ENCODE results near the gene KLHDC9. TPM values are rescaled to one million over a fixed set of nuclear protein-coding genes. Genes with fewer than 3 reads are reported as not detected.
"Not testable (repeated sequence)": the region's sequence is repeated elsewhere in the genome, so short reads cannot be mapped to it uniquely, and the experiment has no call there.

KLHDC9 gene
- total and polyA plus RNA-seq, 3 experiments from 2014 or later, result 0.42 to 0.49 TPM; not detected in 1

- H3K27ac ChIP-seq (ENCODE audit: low read depth, low read length), result no peak overlapping the region
- POLR2A ChIA-PET, result no interaction called here
- no peaks in the 10 kb centered on the region for H3K27me3 ChIP-seq (ENCODE audit: insufficient read depth, low read length, poor library complexity, severe bottlenecking)
- H3K4me1 ChIP-seq (ENCODE audit: insufficient read depth, low read length), result peaks cover 8% of the 10 kb centered on the region
- CTCF ChIA-PET, result interaction anchor here (0.7 to 6.2 kb wide), 4 partner anchors 17 to 103 kb away, joined by 3 to 94 read pairs (median 4); partner anchors contain the start of genes NIT1 and PFDN2
- peaks cover 7% of the 10 kb centered on the region for H3K36me3 ChIP-seq (ENCODE audit: insufficient read depth, low read length)
- Mint-ChIP-seq H3K36me3 (peaks cover 0 to 41% (median 10%) of the 10 kb centered on the region in 3 donors), H3K27me3 (peaks cover 0 to 19% of the 10 kb centered on the region in 2 donors), H3K4me1 (peaks cover 24 to 33% (median 30%) of the 10 kb centered on the region in 3 donors), H3K9me3 (peaks cover 0 to 4% (median 3%) of the 10 kb centered on the region in 5 donors), H3K4me3 (peak overlapping the region in 2 of 7 donors; percentile 32 to 74), H3K27ac (peak overlapping the region in 2 of 8 donors; percentile 39 to 97)
- no peaks in the 10 kb centered on the region for H3K9me3 ChIP-seq (ENCODE audit: low read length)
- DNase-seq, result no peak
- no peak overlapping the region for H3K4me3 ChIP-seq (ENCODE audit: low read length)
These were observed 2.4 kb downstream of the KLHDC9 start for GRCh38 chr1:161100556-161100955.

DNA sequence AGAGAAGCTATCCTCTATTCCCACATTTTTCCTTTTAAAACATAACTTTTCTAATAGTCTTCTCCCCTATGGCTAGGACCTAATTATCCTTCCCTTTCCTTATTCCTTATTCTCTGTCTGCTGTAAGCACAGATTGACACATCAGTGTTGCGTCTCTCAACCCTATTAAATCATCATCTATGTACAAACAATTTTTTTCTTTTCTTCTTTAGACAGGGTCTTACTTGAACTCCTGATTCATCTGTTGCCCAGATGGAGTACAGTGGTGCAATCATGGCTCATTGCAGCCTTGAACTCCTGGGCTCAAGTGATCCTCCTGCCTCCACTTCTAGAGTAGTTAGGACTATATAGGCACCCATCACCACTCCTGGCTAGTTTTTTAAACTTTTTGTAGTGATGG, 8.3 kb downstream of the KLHDC9 start:
- ChIA-PET CTCF (interaction anchor here (2.2 kb wide), 1 partner anchor 9 kb away, joined by 12 read pairs; the partner anchor contains the start of gene KLHDC9), POLR2A (no interaction called here)
- Mint-ChIP-seq H3K27me3 (no peaks in the 10 kb centered on the region), H3K4me1 (peaks cover 19 to 34% (median 31%) of the 10 kb centered on the region in 3 donors), H3K36me3 (peaks cover 0 to 39% (median 11%) of the 10 kb centered on the region in 3 donors), H3K9me3 (no peaks in the 10 kb centered on the region), H3K4me3 (no peak overlapping the region), H3K27ac (peak overlapping the region in 3 of 8 donors; percentile 69 to 93 (median 70))
- DNase-seq, result no peak
- no peaks in the 10 kb centered on the region for H3K9me3 ChIP-seq (ENCODE audit: low read length)
- no peaks in the 10 kb centered on the region for H3K4me1 ChIP-seq (ENCODE audit: insufficient read depth, low read length)
- no peaks in the 10 kb centered on the region for H3K27me3 ChIP-seq (ENCODE audit: insufficient read depth, low read length, poor library complexity, severe bottlenecking)
- no peak overlapping the region for H3K27ac ChIP-seq (ENCODE audit: low read depth, low read length)
- H3K36me3 ChIP-seq (ENCODE audit: insufficient read depth, low read length), result peaks cover 7% of the 10 kb centered on the region
- no peak overlapping the region for H3K4me3 ChIP-seq (ENCODE audit: low read length)

GRCh38 chr1:161111117-161111516, 13.0 kb downstream of the KLHDC9 start:
- no peaks in the 10 kb centered on the region for H3K9me3 ChIP-seq (ENCODE audit: low read length)
- H3K4me1 ChIP-seq (ENCODE audit: insufficient read depth, low read length), result peaks cover 18% of the 10 kb centered on the region
- DNase-seq, result no peak
- CTCF ChIA-PET, result no interaction called here
- no peak overlapping the region for H3K4me3 ChIP-seq (ENCODE audit: low read length)
- no peaks in the 10 kb centered on the region for H3K27me3 ChIP-seq (ENCODE audit: insufficient read depth, low read length, poor library complexity, severe bottlenecking)
- Mint-ChIP-seq H3K9me3 (no peaks in the 10 kb centered on the region), H3K36me3 (peaks cover 0 to 35% (median 8%) of the 10 kb centered on the region in 3 donors), H3K4me3 (no peak overlapping the region), H3K4me1 (peaks cover 43 to 63% (median 59%) of the 10 kb centered on the region in 3 donors), H3K27me3 (no peaks in the 10 kb centered on the region), H3K27ac (no peak overlapping the region)
- H3K36me3 ChIP-seq (ENCODE audit: insufficient read depth, low read length), result no peaks in the 10 kb centered on the region
- no peak overlapping the region for H3K27ac ChIP-seq (ENCODE audit: low read depth, low read length)
- POLR2A ChIA-PET, result interaction anchor here (0.5 kb wide), 1 partner anchor 55 kb away, joined by 3 read pairs; no protein-coding TSS in a partner anchor

DNA sequence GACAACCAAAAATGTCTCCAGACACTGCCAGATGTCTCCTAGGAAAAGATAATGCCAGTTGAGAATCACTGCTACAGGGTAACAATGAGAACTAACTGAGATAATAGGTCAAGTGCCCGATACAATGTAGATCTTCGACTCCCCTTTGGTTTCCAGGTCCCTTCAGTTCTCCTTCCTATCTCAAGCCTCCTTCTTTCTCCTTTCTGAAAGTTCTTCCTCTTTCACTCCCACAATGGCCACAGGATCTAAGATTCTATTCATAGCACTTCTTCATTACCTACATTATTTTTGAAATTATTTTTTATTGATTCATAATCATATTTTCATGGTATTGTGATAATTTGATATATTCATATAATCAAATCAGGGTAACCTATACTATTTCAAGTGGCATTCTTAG, 13.4 kb downstream of the KLHDC9 start:
- Mint-ChIP-seq H3K27ac (peak overlapping the region in 2 of 8 donors; percentile 42 to 48), H3K27me3 (no peaks in the 10 kb centered on the region), H3K4me1 (peaks cover 43 to 63% (median 59%) of the 10 kb centered on the region in 3 donors), H3K4me3 (no peak overlapping the region), H3K9me3 (no peaks in the 10 kb centered on the region), H3K36me3 (peaks cover 0 to 33% (median 5%) of the 10 kb centered on the region in 3 donors)
- H3K4me1 ChIP-seq (ENCODE audit: insufficient read depth, low read length), result peaks cover 22% of the 10 kb centered on the region
- DNase-seq, result no peak
- no peaks in the 10 kb centered on the region for H3K9me3 ChIP-seq (ENCODE audit: low read length)
- no peaks in the 10 kb centered on the region for H3K27me3 ChIP-seq (ENCODE audit: insufficient read depth, low read length, poor library complexity, severe bottlenecking)
- ChIA-PET POLR2A (interaction anchor here (0.5 kb wide), 1 partner anchor 54 kb away, joined by 3 read pairs; no protein-coding TSS in a partner anchor), CTCF (interaction anchor here (1.5 kb wide), 1 partner anchor 14 kb away, joined by 5 read pairs; the partner anchor contains the start of gene KLHDC9)
- no peak overlapping the region for H3K4me3 ChIP-seq (ENCODE audit: low read length)
- H3K27ac ChIP-seq (ENCODE audit: low read depth, low read length), result no peak overlapping the region
- H3K36me3 ChIP-seq (ENCODE audit: insufficient read depth, low read length), result no peaks in the 10 kb centered on the region

DNA sequence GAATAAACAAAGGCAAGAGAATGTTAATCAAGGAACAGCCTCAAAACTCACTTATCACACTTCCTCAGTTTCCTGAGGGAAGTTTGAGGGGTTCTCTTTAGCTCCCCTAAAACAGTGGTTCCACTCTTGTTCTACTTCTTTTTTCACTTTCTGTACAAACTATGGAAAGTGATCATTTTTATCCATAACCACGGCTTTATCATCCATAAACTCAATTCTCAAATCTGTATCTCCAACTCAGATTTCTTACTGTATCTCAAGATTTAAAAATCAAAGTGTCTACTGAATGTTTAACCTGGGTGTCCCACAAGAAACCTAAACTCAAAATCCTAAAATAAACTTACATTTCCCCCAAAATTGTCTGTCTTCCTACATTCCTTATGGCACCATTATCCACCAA, 15.8 kb downstream of the KLHDC9 start:
- H3K36me3 ChIP-seq (ENCODE audit: insufficient read depth, low read length), result no peaks in the 10 kb centered on the region
- ChIA-PET CTCF (interaction anchor here (1.2 kb wide), 1 partner anchor 116 kb away, joined by 3 read pairs; no protein-coding TSS in a partner anchor), POLR2A (no interaction called here)
- Mint-ChIP-seq H3K27ac (peak overlapping the region in 7 of 8 donors; percentile 1 to 94 (median 29)), H3K27me3 (no peaks in the 10 kb centered on the region), H3K9me3 (no peaks in the 10 kb centered on the region), H3K4me3 (no peak overlapping the region), H3K36me3 (peaks cover 0 to 37% (median 5%) of the 10 kb centered on the region in 3 donors), H3K4me1 (peaks cover 56 to 80% (median 69%) of the 10 kb centered on the region in 3 donors)
- peaks cover 37% of the 10 kb centered on the region for H3K4me1 ChIP-seq (ENCODE audit: insufficient read depth, low read length)
- no peak overlapping the region for H3K27ac ChIP-seq (ENCODE audit: low read depth, low read length)
- no peak for DNase-seq
- H3K4me3 ChIP-seq (ENCODE audit: low read length), result no peak overlapping the region
- H3K27me3 ChIP-seq (ENCODE audit: insufficient read depth, low read length, poor library complexity, severe bottlenecking), result no peaks in the 10 kb centered on the region
- H3K9me3 ChIP-seq (ENCODE audit: low read length), result no peaks in the 10 kb centered on the region

- Mint-ChIP-seq H3K27me3 (no peaks in the 10 kb centered on the region), H3K4me1 (peaks cover 61 to 82% (median 70%) of the 10 kb centered on the region in 3 donors), H3K27ac (peak overlapping the region in 6 of 8 donors; percentile 1 to 74 (median 16)), H3K36me3 (peaks cover 0 to 33% (median 2%) of the 10 kb centered on the region in 3 donors), H3K4me3 (no peak overlapping the region), H3K9me3 (no peaks in the 10 kb centered on the region)
- Histone ChIP-seq H3K27ac (ENCODE audit: low read depth, low read length) (no peak overlapping the region), H3K27me3 (ENCODE audit: insufficient read depth, low read length, poor library complexity, severe bottlenecking) (no peaks in the 10 kb centered on the region), H3K36me3 (ENCODE audit: insufficient read depth, low read length) (no peaks in the 10 kb centered on the region), H3K4me1 (ENCODE audit: insufficient read depth, low read length) (peaks cover 44% of the 10 kb centered on the region), H3K4me3 (ENCODE audit: low read length) (no peak overlapping the region), H3K9me3 (ENCODE audit: low read length) (no peaks in the 10 kb centered on the region)
- CTCF ChIA-PET, result interaction anchor here (1.2 kb wide), 1 partner anchor 117 kb away, joined by 3 read pairs; no protein-coding TSS in a partner anchor
- no peak for DNase-seq
- POLR2A ChIA-PET, result no interaction called here
These were observed 16.4 kb downstream of the KLHDC9 start for GRCh38 chr1:161114556-161114955.

- Histone ChIP-seq H3K4me3 (ENCODE audit: low read length) (no peak overlapping the region), H3K4me1 (ENCODE audit: insufficient read depth, low read length) (peaks cover 50% of the 10 kb centered on the region), H3K36me3 (ENCODE audit: insufficient read depth, low read length) (no peaks in the 10 kb centered on the region), H3K9me3 (ENCODE audit: low read length) (no peaks in the 10 kb centered on the region), H3K27me3 (ENCODE audit: insufficient read depth, low read length, poor library complexity, severe bottlenecking) (no peaks in the 10 kb centered on the region), H3K27ac (ENCODE audit: low read depth, low read length) (no peak overlapping the region)
- Mint-ChIP-seq H3K4me3 (peak overlapping the region in 5 of 7 donors; percentile 11 to 94 (median 36)), H3K9me3 (no peaks in the 10 kb centered on the region), H3K4me1 (peaks cover 68 to 88% (median 77%) of the 10 kb centered on the region in 3 donors), H3K27ac (peak overlapping the region in 4 of 8 donors; percentile 29 to 78 (median 60)), H3K36me3 (peaks cover 0 to 39% (median 4%) of the 10 kb centered on the region in 3 donors), H3K27me3 (no peaks in the 10 kb centered on the region)
- CTCF ChIA-PET, result interaction anchor here (1.2 kb wide), 1 partner anchor 117 kb away, joined by 3 read pairs; no protein-coding TSS in a partner anchor
- no peak for DNase-seq
- POLR2A ChIA-PET, result no interaction called here
These were observed 17.1 kb downstream of the KLHDC9 start for GRCh38 chr1:161115132-161115711.

DNA sequence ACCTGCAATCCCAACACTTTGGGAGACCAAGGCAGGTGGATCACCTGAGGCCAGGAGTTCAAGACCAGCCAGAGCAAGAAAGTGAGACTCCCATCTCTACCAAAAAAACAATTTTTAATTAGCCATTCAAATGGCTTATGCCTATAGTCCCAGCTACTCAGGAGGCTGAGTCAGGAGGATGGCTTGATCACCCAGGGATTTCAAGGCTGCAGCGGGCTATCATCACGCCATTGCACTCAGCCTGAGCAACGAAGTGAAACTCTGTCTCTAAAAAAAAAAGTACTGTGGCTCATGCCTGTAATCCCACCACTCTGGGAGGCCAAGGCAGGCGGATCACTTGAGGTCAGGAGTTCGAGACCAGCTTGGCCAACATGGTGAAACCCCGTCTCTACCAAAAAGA, 17.8 kb downstream of the KLHDC9 start:
- H3K9me3 Mint-ChIP-seq; H3K9me3 ChIP-seq (ENCODE audit: low read length); H3K27me3 Mint-ChIP-seq; DNase-seq; H3K27me3 ChIP-seq (ENCODE audit: insufficient read depth, low read length, poor library complexity, severe bottlenecking); H3K27ac ChIP-seq (ENCODE audit: low read depth, low read length); H3K4me3 ChIP-seq (ENCODE audit: low read length); H3K36me3 ChIP-seq (ENCODE audit: insufficient read depth, low read length): not testable (repeated sequence)
- ChIA-PET POLR2A (interaction anchor here (2.3 kb wide), 1 partner anchor 38 kb away, joined by 5 read pairs; the partner anchor contains the start of gene UFC1), CTCF (interaction anchor here (2.3 kb wide), 1 partner anchor 16 kb away, joined by 5 read pairs; no protein-coding TSS in a partner anchor)
- Mint-ChIP-seq H3K4me1 (peaks cover 70 to 88% (median 78%) of the 10 kb centered on the region in 3 donors), H3K36me3 (peaks cover 0 to 44% (median 5%) of the 10 kb centered on the region in 3 donors), H3K4me3 (peak overlapping the region; percentile 11 to 95 (median 93)), H3K27ac (peak overlapping the region in 5 of 8 donors; percentile 21 to 95 (median 80))
- H3K4me1 ChIP-seq (ENCODE audit: insufficient read depth, low read length), result peaks cover 53% of the 10 kb centered on the region

All from CD8-positive, alpha-beta memory T cell (primary cell).